Erythroblast (primary cell): ENCODE measurements around the gene ADSS2.

Source experiments
- DNase-seq, 2 experiments: peaks; one replicate each; lab custom pipeline; 2025; lab: John Stamatoyannopoulos, UW
- GATA1 ChIP-seq: IDR thresholded peaks from 2 replicates; pipeline ENCODE4 v1.6.1; 2011; ENCODE audit warnings: low read depth, mild to moderate bottlenecking, control low read depth, low read length, moderate library complexity
- POLR2A ChIP-seq: IDR thresholded peaks from 2 replicates; pipeline ENCODE4 v1.6.1; 2011; ENCODE audit warnings: mild to moderate bottlenecking, low read length

ADSS2 gene

DNA sequence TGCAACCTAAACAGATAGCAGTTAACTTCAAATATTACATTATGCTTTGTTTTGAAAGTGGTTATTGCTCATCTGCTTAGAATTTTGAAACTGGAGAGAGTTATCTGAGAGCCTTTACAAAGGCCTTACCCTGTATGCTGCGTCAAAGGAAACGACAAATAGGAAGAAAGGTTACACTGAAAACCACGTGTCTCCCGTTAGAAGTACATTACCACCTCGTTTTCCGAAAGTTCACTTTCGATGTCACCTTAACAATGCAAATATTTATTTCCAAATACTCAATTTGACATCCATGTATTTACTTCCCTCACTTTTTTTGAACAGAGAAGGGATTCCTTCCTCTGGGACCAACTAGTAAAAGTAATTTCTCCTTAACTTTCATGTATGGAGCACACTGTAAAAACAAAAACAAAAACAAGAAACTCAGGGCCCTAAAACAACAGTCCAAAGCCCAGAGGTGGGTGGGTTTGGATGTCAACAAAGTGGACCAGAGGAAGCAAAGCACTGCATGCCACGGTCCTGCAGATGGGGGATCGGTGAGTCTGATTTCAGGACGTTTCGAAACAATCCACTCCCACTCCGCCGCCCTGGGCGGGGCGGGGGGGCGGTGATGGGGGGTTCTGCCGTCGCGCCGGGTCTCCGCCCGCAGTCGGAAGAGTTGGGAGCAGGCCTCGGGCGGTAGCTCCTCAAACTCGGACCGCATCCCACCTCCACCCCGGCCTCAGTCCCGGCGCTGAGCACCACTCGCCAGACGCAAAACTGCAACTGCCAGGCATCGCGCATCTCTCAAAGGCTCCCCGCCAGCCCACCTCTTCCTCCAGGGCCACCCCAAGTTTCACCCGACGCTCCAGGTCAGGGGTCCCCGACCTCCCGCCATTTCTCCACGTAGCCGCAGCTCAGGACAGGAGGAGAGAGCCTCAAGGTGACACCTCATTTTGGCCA lies 841 bp downstream of the ADSS2 start:
- no peak for TF ChIP-seq POLR2A
- no peak for TF ChIP-seq GATA1
- peak; percentile 71 to 84 for DNase-seq

- DNase-seq: no peak
- TF ChIP-seq POLR2A (no peak), GATA1 (no peak)
These were observed 1.7 kb downstream of the ADSS2 start for GRCh38 chr1:244449936-244450508.

GRCh38 chr1:244448279-244449036 lies 3.3 kb downstream of the ADSS2 start:
- DNase-seq: no peak
- no peak for TF ChIP-seq POLR2A
- no peak for TF ChIP-seq GATA1

- TF ChIP-seq GATA1 (no peak), POLR2A (no peak)
- DNase-seq: no peak
These were observed 4.2 kb downstream of the ADSS2 start for GRCh38 chr1:244447552-244447951.

GRCh38 chr1:244447024-244447423 lies 4.7 kb downstream of the ADSS2 start:
- peak in 1 of 2 experiments; percentile 21 for DNase-seq
- TF ChIP-seq GATA1 (no peak), POLR2A (no peak)

GRCh38 chr1:244445320-244446181 lies 6.2 kb downstream of the ADSS2 start:
- no peak for DNase-seq
- TF ChIP-seq GATA1 (no peak), POLR2A (no peak)

DNA sequence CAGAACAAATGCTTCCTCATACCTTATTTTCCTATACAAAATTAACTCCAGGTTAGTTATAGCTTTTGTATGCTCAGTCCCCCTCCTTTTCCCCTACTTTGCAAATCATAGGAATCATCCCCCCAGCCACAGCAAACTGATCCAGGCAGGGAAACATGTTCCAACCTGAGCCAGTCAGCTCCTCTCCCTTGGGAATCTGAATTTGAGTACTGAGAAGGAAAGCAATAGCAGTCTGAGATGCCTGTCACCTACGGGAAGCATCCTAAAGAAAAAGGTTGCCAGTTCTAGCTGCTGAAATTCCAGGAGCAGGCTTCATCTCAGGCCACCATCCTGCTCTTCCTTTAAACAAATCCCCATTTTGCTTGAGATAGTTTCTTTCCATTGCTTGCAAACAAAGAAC lies 6.9 kb downstream of the ADSS2 start:
- DNase-seq: no peak
- no peak for TF ChIP-seq POLR2A
- TF ChIP-seq GATA1: no peak

DNA sequence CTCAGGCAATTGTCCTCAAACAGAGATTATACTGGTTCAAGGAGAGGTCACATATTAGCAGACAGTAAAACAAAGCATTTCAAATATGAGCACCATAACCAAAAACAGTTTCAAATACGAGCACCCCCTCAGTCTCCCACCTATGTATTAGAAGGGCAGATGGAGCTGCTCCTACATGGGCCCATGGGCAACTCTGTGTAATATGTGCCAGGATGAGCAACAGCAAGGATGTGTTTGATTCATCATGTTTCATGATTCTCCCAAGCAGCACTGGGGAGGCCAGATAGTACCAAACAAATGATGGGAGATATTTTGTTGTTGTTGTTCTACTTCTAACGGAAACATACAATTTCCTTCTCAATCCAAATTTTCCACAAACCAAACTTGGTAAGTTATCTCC lies 8.9 kb downstream of the ADSS2 start:
- TF ChIP-seq GATA1 (no peak), POLR2A (no peak)
- no peak for DNase-seq

DNA sequence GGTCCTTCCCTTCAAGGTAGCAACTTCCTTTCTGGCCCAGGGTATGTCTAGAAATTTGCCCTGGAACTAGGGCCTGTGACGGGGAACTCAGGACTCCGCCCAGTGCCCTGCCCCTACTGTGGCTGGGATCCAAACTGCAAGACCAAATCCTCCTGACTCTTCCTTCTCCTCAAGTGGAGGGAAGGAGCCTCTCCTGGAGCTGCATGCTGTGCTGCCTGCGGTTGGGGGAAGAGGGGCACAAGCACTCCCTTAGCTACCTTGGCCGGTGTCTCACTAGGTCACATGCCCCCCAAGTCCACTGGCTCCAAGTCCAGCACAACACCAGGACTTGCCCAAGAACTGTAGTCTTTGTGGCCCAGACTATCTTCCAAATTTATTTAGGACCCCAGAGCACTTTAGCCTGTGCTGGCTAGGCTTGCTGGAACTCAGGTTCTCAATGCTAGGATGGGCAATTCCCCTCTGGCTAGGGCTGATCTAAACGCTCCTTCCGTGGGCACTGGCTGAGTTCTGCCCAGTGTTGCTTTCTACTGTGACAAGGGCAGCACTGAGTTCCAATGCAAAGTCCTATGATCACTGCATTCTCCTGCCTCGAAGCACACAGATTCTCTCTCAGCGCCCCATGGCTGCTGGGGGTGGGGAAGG lies 12.2 kb downstream of the ADSS2 start:
- no peak for TF ChIP-seq GATA1
- no peak for TF ChIP-seq POLR2A
- peak; percentile 44 to 64 for DNase-seq

GRCh38 chr1:244437086-244437468 lies 14.6 kb downstream of the ADSS2 start:
- no peak for DNase-seq
- TF ChIP-seq GATA1: no peak

GRCh38 chr1:244436336-244437085 lies 15.2 kb downstream of the ADSS2 start:
- DNase-seq: no peak
- TF ChIP-seq POLR2A (no peak), GATA1 (no peak)
